ENCODE data around the gene ZDHHC11. TPM values are rescaled to one million over a fixed set of nuclear protein-coding genes. Genes with fewer than 3 reads are reported as not detected.
"Not testable (repeated sequence)": the region's sequence is repeated elsewhere in the genome, so short reads cannot be mapped to it uniquely, and the experiment has no call there.

Gene ZDHHC11
- total RNA-seq, 1 experiment from 2014 or later = 26.0 TPM

- ATAC-seq = no peak
- ChIA-PET POLR2A (ENCODE audit: unreplicated experiment) (no interaction called here), CTCF (no interaction called here)
- no peak for TF ChIP-seq EZH2 (IDR thresholded peaks at IDR 0.05; ENCODE audit: low read length, unreplicated experiment)
- no peak for TF ChIP-seq CTCF (conservative IDR thresholded peaks at IDR 0.05; ENCODE audit: low read depth, low read length)
- TF ChIP-seq EZH2phosphoT487 (IDR thresholded peaks at IDR 0.05; ENCODE audit: borderline replicate concordance, low read length) = no peak
- no peak overlapping the region for H2AFZ ChIP-seq (ENCODE audit: low read length)
- DNase-seq = no peak
- intact Hi-C loops (cut with micrococcal nuclease) = no loop called here
- no peak overlapping the region for H3K4me2 ChIP-seq (ENCODE audit: low read length)
- H3F3A ChIP-seq (ENCODE audit: low read length, unreplicated experiment) = no peaks in the 10 kb centered on the region
- H3K27me3 ChIP-seq (ENCODE audit: low read length) = no peaks in the 10 kb centered on the region
- no peaks in the 10 kb centered on the region for H3K79me2 ChIP-seq (ENCODE audit: low read length)
- H3K9me3 ChIP-seq (ENCODE audit: low read length) = no peaks in the 10 kb centered on the region
- no peak overlapping the region for H3K4me3 ChIP-seq (ENCODE audit: low read length)
- no peaks in the 10 kb centered on the region for H3K36me3 ChIP-seq (ENCODE audit: low read depth, low read length)
- H3K27ac ChIP-seq (ENCODE audit: low read length) = no peak overlapping the region
- BruUV-seq (replicated peaks) = no TSS peak
- no peaks in the 10 kb centered on the region for H3K9me2 ChIP-seq (replicated peaks; ENCODE audit: low read length)
- no peaks in the 10 kb centered on the region for H3K4me1 ChIP-seq (ENCODE audit: insufficient read depth, low read length)
- H3K9ac ChIP-seq (ENCODE audit: low read length) = no peak overlapping the region
- no peaks in the 10 kb centered on the region for H4K20me1 ChIP-seq (ENCODE audit: low read length)
These were observed 77.1 kb downstream of the ZDHHC11 start for GRCh38 chr5:773517-774264.

GRCh38 chr5:772931-773330, 77.9 kb downstream of the ZDHHC11 start:
- H3K27ac ChIP-seq (ENCODE audit: low read length); H2AFZ ChIP-seq (ENCODE audit: low read length); H3K9ac ChIP-seq (ENCODE audit: low read length); H3K27me3 ChIP-seq (ENCODE audit: low read length); H4K20me1 ChIP-seq (ENCODE audit: low read length); H3K4me3 ChIP-seq (ENCODE audit: low read length); H3K4me2 ChIP-seq (ENCODE audit: low read length); H3K4me1 ChIP-seq (ENCODE audit: insufficient read depth, low read length); BruUV-seq (replicated peaks); H3K9me2 ChIP-seq (replicated peaks; ENCODE audit: low read length); H3K36me3 ChIP-seq (ENCODE audit: low read depth, low read length); H3K79me2 ChIP-seq (ENCODE audit: low read length); POLR2A ChIA-PET (ENCODE audit: unreplicated experiment); H3F3A ChIP-seq (ENCODE audit: low read length, unreplicated experiment); CTCF ChIA-PET; intact Hi-C loops (cut with micrococcal nuclease); ATAC-seq; DNase-seq; H3K9me3 ChIP-seq (ENCODE audit: low read length): not testable (repeated sequence)

GRCh38 chr5:772547-772890, 78.3 kb downstream of the ZDHHC11 start:
- BruUV-seq (replicated peaks); H3K9ac ChIP-seq (ENCODE audit: low read length); H3K27me3 ChIP-seq (ENCODE audit: low read length); H3K9me2 ChIP-seq (replicated peaks; ENCODE audit: low read length); H3K4me2 ChIP-seq (ENCODE audit: low read length); H3K79me2 ChIP-seq (ENCODE audit: low read length); H3K4me3 ChIP-seq (ENCODE audit: low read length); ATAC-seq; intact Hi-C loops (cut with micrococcal nuclease); H3K4me1 ChIP-seq (ENCODE audit: insufficient read depth, low read length); H3F3A ChIP-seq (ENCODE audit: low read length, unreplicated experiment); CTCF ChIA-PET; H3K27ac ChIP-seq (ENCODE audit: low read length); H3K36me3 ChIP-seq (ENCODE audit: low read depth, low read length); H3K9me3 ChIP-seq (ENCODE audit: low read length); POLR2A ChIA-PET (ENCODE audit: unreplicated experiment); DNase-seq; H4K20me1 ChIP-seq (ENCODE audit: low read length); H2AFZ ChIP-seq (ENCODE audit: low read length): not testable (repeated sequence)

GRCh38 chr5:771841-772546, 78.8 kb downstream of the ZDHHC11 start:
- DNase-seq; H3K79me2 ChIP-seq (ENCODE audit: low read length); H3K4me3 ChIP-seq (ENCODE audit: low read length); H3K9ac ChIP-seq (ENCODE audit: low read length); H2AFZ ChIP-seq (ENCODE audit: low read length); H3K4me2 ChIP-seq (ENCODE audit: low read length); H3K27me3 ChIP-seq (ENCODE audit: low read length); POLR2A ChIA-PET (ENCODE audit: unreplicated experiment); H3K9me3 ChIP-seq (ENCODE audit: low read length); H4K20me1 ChIP-seq (ENCODE audit: low read length); ATAC-seq; intact Hi-C loops (cut with micrococcal nuclease); H3K4me1 ChIP-seq (ENCODE audit: insufficient read depth, low read length); H3K36me3 ChIP-seq (ENCODE audit: low read depth, low read length); BruUV-seq (replicated peaks); H3K9me2 ChIP-seq (replicated peaks; ENCODE audit: low read length); H3K27ac ChIP-seq (ENCODE audit: low read length); H3F3A ChIP-seq (ENCODE audit: low read length, unreplicated experiment); CTCF ChIA-PET: not testable (repeated sequence)

- DNase-seq; ATAC-seq; H4K20me1 ChIP-seq (ENCODE audit: low read length); H3K27me3 ChIP-seq (ENCODE audit: low read length); H3K36me3 ChIP-seq (ENCODE audit: low read depth, low read length); BruUV-seq (replicated peaks); H3K27ac ChIP-seq (ENCODE audit: low read length); H3K4me2 ChIP-seq (ENCODE audit: low read length); H3K4me1 ChIP-seq (ENCODE audit: insufficient read depth, low read length); H3K79me2 ChIP-seq (ENCODE audit: low read length); H3K9ac ChIP-seq (ENCODE audit: low read length); H3F3A ChIP-seq (ENCODE audit: low read length, unreplicated experiment); H3K9me2 ChIP-seq (replicated peaks; ENCODE audit: low read length); intact Hi-C loops (cut with micrococcal nuclease); CTCF ChIA-PET; H2AFZ ChIP-seq (ENCODE audit: low read length); H3K9me3 ChIP-seq (ENCODE audit: low read length); POLR2A ChIA-PET (ENCODE audit: unreplicated experiment); H3K4me3 ChIP-seq (ENCODE audit: low read length): not testable (repeated sequence)
These were observed 79.6 kb downstream of the ZDHHC11 start for GRCh38 chr5:771087-771781.
